Caco-2 (cell line): Measurements from ENCODE around the gene SPDYE8. TPM values are rescaled to one million over a fixed set of nuclear protein-coding genes. Genes with fewer than 3 reads are reported as not detected.
"Not testable (repeated sequence)": the region's sequence is repeated elsewhere in the genome, so short reads cannot be mapped to it uniquely, and the experiment has no call there.

ENCODE experiments used
- BruUV-seq: library from RNA; stranded (reverse); fragments of 400-500 nt; replicated peaks from 2 replicates; lab custom pipeline; 2021; lab: Mats Ljungman, UMichigan
- CTCF ChIA-PET: fragments of 300-600 bp; sonication (Branson Sonifier 250); formaldehyde crosslinking; loops from one replicate; lab custom pipeline; 2022; ENCODE audit warnings: antibody characterized with exemption; lab: Charles Lee
- POLR2A ChIA-PET: fragments of 300-600 bp; sonication (Branson Sonifier 250); formaldehyde crosslinking; loops from one replicate; lab custom pipeline; 2022; ENCODE audit warnings: antibody characterized with exemption; lab: Charles Lee
- DNase-seq, 2 experiments: peaks; one replicate each; pipeline versions ENCODE4 v3.0.0 to v3.0.0-alpha.2; 2020 to 2022
- H3K27me3 ChIP-seq: replicated peaks from 2 replicates; pipeline ENCODE4 v1.6.0; 2011; ENCODE audit warnings: low read length; ENCODE audit not compliant: control insufficient read depth, insufficient read depth
- H3K36me3 ChIP-seq: 2 replicates; pipeline ENCODE4 v1.5.1; 2011; ENCODE audit warnings: low read length; ENCODE audit not compliant: control insufficient read depth, insufficient read depth
- H3K4me1 ChIP-seq: fragments of 250-450 bp; sonication (Bioruptor Pico); 2 replicates; pipeline ENCODE4 v1.5.1; 2020; ENCODE audit warnings: mild to moderate bottlenecking
- H3K4me3 ChIP-seq: 2 replicates; pipeline ENCODE4 v1.5.1; 2011; ENCODE audit warnings: low read depth, mild to moderate bottlenecking, control low read depth, low read length
- H3K9me3 ChIP-seq: fragments of 250-450 bp; sonication (Bioruptor Pico); 2 replicates; pipeline ENCODE4 v1.5.1; 2020; ENCODE audit warnings: mild to moderate bottlenecking, moderate library complexity
- H3K27ac Mint-ChIP-seq: one replicate; pipeline ENCODE4 v1.8.0; 2022; ENCODE audit warnings: mixed read lengths; ENCODE audit not compliant: unreplicated experiment
- H3K27me3 Mint-ChIP-seq: one replicate; pipeline ENCODE4 v1.8.0; 2022; ENCODE audit warnings: mixed read lengths; ENCODE audit not compliant: insufficient read depth, unreplicated experiment
- H3K36me3 Mint-ChIP-seq: one replicate; pipeline ENCODE4 v1.8.0; 2022; ENCODE audit warnings: mild to moderate bottlenecking, mixed read lengths; ENCODE audit not compliant: insufficient read depth, unreplicated experiment
- H3K4me1 Mint-ChIP-seq: one replicate; pipeline ENCODE4 v1.8.0; 2022; ENCODE audit warnings: low read depth, mixed read lengths; ENCODE audit not compliant: unreplicated experiment
- H3K4me3 Mint-ChIP-seq: one replicate; pipeline ENCODE4 v1.8.0; 2022; ENCODE audit warnings: mild to moderate bottlenecking, moderate library complexity, mixed read lengths; ENCODE audit not compliant: unreplicated experiment
- H3K9me3 Mint-ChIP-seq: one replicate; pipeline ENCODE4 v1.8.0; 2022; ENCODE audit warnings: mixed read lengths; ENCODE audit not compliant: unreplicated experiment
- intact Hi-C: fragments of 100-400 bp; cut with micrococcal nuclease; formaldehyde crosslinking; loops from one replicate; pipeline ENCODE4 v1.10.0; 2022; ENCODE audit not compliant: unreplicated experiment
- total RNA-seq: library from RNA; stranded (reverse); gene quantifications from 2 replicates; pipeline ENCODE4 v1.2.3, GENCODE V29; 2022

The SPDYE8 gene
- total RNA-seq, 1 experiment from 2014 or later = not detected

- H3K27ac Mint-ChIP-seq, H3K27me3 ChIP-seq, CTCF ChIA-PET, H3K4me3 ChIP-seq, H3K4me1 Mint-ChIP-seq, BruUV-seq, H3K4me1 ChIP-seq, DNase-seq, H3K36me3 Mint-ChIP-seq, H3K9me3 Mint-ChIP-seq, H3K9me3 ChIP-seq, H3K4me3 Mint-ChIP-seq, POLR2A ChIA-PET, H3K36me3 ChIP-seq, H3K27me3 Mint-ChIP-seq, intact Hi-C loops: not testable (repeated sequence)
Measured at GRCh38 chr7:72997447-72997846, 32.1 kb downstream of the SPDYE8 start.

DNA sequence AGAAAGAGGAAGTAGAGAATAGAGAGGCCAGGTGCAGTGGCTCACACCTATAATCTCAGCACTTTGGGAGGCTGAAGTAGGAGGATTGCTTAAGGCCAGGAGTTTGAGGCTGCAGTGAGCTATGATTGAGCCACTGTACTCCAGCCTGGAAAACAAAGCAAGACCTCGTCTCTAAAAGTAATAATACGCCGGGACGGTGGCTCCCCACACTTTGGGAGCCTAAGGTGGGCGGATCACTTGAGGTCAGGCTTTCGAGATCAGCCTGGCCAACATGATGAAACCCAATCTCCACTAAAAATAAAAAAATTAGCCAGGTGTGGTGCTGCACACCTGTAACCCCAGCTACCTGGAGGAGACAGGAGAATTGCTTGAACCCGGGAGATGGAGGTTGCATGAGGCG lies 34.1 kb downstream of the SPDYE8 start:
- H3K27me3 ChIP-seq, H3K27ac Mint-ChIP-seq, BruUV-seq, H3K36me3 ChIP-seq, H3K4me1 ChIP-seq, H3K27me3 Mint-ChIP-seq, POLR2A ChIA-PET, H3K4me3 Mint-ChIP-seq, H3K9me3 ChIP-seq, H3K36me3 Mint-ChIP-seq, DNase-seq, H3K9me3 Mint-ChIP-seq, H3K4me3 ChIP-seq, H3K4me1 Mint-ChIP-seq, intact Hi-C loops, CTCF ChIA-PET: not testable (repeated sequence)

DNA sequence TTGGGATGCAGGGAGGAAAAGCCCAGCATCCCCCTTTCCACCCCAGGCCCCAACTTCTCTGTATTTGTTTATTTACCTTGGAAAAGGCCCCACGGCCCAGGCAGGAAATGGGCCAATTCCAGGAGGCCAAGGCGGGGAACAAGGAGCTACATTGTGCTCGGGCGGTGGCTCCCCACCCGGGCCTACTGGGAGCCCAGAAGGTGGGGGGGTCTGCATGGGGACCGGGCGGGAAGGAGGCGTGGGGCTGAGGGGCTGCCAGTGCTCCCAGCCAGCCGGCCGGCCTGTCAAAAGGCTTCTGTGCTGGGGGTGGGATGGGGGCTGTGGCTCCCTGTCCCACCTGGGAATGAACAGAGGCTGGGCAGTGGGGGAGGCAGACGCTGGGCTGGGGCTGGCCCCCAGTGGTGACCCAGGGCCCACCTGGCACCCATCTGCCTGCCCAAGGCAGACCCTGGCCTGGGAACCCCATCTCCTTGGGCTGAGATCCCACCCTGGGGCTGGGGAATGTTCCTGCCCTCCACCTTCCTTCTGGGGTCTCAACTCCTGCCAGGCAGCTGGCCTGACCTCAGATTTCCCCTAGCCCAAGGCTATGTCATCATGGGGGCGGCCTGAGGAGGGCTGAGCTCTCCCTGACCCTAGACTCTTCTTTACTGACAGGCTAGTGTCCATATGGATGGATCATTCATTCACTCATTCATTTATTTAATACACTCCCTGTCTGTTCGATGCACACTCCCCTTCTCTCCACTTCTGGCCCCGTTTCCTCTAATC lies 39.2 kb downstream of the SPDYE8 start:
- BruUV-seq, H3K27ac Mint-ChIP-seq, H3K9me3 Mint-ChIP-seq: not testable (repeated sequence)

DNA sequence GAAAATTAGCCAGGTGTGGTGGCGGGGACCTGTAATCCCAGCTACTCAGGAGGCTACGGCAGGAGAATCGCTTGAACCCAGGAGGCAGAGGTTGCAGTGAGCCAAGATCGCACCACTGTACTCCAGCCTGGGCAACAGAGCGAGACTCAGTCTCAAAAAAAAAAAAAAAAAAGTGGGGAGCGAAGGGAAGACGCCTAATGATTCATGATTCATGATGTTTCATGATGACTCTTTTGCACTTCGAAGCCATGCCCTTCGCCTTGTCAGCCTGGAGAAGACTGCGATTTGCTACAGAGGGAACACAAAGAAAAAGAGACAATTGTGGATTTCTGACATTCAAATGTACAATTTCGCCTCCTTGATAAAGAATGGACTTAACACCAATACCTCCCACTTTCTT lies 47.5 kb downstream of the SPDYE8 start:
- H3K27ac Mint-ChIP-seq, H3K4me1 Mint-ChIP-seq, CTCF ChIA-PET, H3K36me3 Mint-ChIP-seq, H3K4me1 ChIP-seq, H3K9me3 Mint-ChIP-seq, BruUV-seq, DNase-seq, H3K36me3 ChIP-seq, H3K4me3 ChIP-seq, H3K4me3 Mint-ChIP-seq, intact Hi-C loops, H3K9me3 ChIP-seq, H3K27me3 ChIP-seq, H3K27me3 Mint-ChIP-seq, POLR2A ChIA-PET: not testable (repeated sequence)

More for the DNA sequence above, 39.2 kb downstream of the SPDYE8 start:
- DNase-seq, POLR2A ChIA-PET, intact Hi-C loops, H3K4me1 Mint-ChIP-seq, H3K4me1 ChIP-seq, H3K36me3 ChIP-seq, H3K4me3 ChIP-seq, H3K9me3 ChIP-seq, H3K36me3 Mint-ChIP-seq, H3K27me3 ChIP-seq, H3K4me3 Mint-ChIP-seq, H3K27me3 Mint-ChIP-seq, CTCF ChIA-PET: not testable (repeated sequence)

GRCh38 chr7:72980382-72980781 lies 49.2 kb downstream of the SPDYE8 start:
- H3K4me3 ChIP-seq, DNase-seq, H3K27ac Mint-ChIP-seq, H3K4me1 ChIP-seq, H3K36me3 Mint-ChIP-seq, POLR2A ChIA-PET, intact Hi-C loops, H3K4me3 Mint-ChIP-seq, H3K27me3 Mint-ChIP-seq, H3K27me3 ChIP-seq, H3K9me3 ChIP-seq, H3K36me3 ChIP-seq, BruUV-seq, H3K4me1 Mint-ChIP-seq, H3K9me3 Mint-ChIP-seq, CTCF ChIA-PET: not testable (repeated sequence)

DNA sequence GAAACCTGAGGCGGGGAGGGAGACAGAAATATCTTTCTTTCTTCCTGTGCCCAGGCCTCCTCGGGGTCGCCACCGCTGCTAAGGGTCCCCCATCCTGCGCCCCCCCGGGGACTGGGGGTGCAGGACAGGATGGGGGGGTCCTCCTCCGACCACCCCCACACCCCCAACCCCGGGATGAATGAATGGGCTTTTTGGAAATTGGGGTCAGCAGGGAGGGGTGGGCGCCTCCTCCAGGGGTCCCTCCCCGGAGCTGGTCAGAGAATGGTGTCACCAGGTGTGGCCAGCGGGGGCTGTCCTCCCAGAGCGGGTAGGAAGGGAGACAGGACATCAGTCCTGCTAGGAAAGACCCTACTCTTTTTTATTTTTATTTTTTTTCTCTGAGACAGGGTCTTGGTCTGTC lies 53.1 kb downstream of the SPDYE8 start:
- H3K9me3 ChIP-seq, BruUV-seq, H3K27me3 Mint-ChIP-seq, H3K36me3 Mint-ChIP-seq, H3K9me3 Mint-ChIP-seq, H3K36me3 ChIP-seq, H3K4me3 Mint-ChIP-seq, H3K4me1 Mint-ChIP-seq, POLR2A ChIA-PET, CTCF ChIA-PET, DNase-seq, H3K4me3 ChIP-seq, H3K27me3 ChIP-seq, H3K4me1 ChIP-seq, H3K27ac Mint-ChIP-seq, intact Hi-C loops: not testable (repeated sequence)

DNA sequence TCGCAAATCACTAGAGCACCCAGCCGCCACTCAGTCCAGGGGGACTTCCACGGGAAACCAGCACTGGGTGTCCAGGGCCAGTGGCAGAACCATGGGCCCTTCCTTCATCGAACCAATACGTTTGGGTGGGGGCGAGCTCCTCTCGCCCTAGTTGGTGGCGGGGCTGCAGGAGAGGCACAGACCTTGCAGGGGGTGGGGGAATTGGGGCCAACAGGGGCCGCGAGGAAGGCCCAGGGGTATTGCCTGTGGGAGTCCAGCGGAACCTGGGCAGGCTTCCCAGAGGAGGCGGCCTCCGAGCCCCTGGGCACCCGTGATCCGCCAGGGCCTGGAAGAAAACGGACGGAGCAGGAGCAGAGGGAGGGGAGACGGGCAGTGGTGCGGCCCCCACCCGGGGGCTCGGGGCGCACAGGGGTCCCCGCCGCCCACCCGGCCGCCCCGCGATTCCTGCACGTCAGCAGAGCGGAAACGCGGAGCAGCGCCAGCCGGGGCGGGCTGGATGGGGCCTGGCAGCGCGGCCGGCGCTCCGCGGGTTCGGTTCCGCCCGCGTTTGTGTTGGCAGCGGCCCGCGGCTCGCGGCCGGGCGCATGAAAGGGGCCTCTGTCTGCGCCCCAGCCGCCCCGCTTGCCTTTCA lies 53.8 kb downstream of the SPDYE8 start:
- intact Hi-C loops, H3K4me1 ChIP-seq, POLR2A ChIA-PET, H3K4me1 Mint-ChIP-seq, BruUV-seq, H3K36me3 ChIP-seq, H3K9me3 ChIP-seq, H3K4me3 ChIP-seq, H3K27me3 Mint-ChIP-seq, H3K36me3 Mint-ChIP-seq, CTCF ChIA-PET, H3K27me3 ChIP-seq, H3K27ac Mint-ChIP-seq, H3K9me3 Mint-ChIP-seq, H3K4me3 Mint-ChIP-seq: not testable (repeated sequence)
- peak in 1 of 2 experiments; percentile 29 for DNase-seq
